ENCODE measurements around the gene KLHL6.
"Not testable (repeated sequence)": the region's sequence is repeated elsewhere in the genome, so short reads cannot be mapped to it uniquely, and the experiment has no call there.

KLHL6 gene

GRCh38 chr3:183579967-183580900 is 24.7 kb upstream of the KLHL6 start:
- TF ChIP-seq CTCF (IDR thresholded peaks at IDR 0.05; ENCODE audit: low read depth, low read length), result no peak

GRCh38 chr3:183578179-183578578 is 22.7 kb upstream of the KLHL6 start:
- TF ChIP-seq CTCF (IDR thresholded peaks at IDR 0.05; ENCODE audit: low read depth, low read length), result no peak
- no peak overlapping the region for H3K4me3 ChIP-seq (ENCODE audit: low read depth, low read length)

More at GRCh38 chr3:183579967-183580900, 24.7 kb upstream of the KLHL6 start:
- H3K4me3 ChIP-seq (ENCODE audit: low read depth, low read length), result no peak overlapping the region

GRCh38 chr3:183577346-183577745 is 21.8 kb upstream of the KLHL6 start:
- no peak overlapping the region for H3K4me3 ChIP-seq (ENCODE audit: low read depth, low read length)
- no peak for TF ChIP-seq CTCF (IDR thresholded peaks at IDR 0.05; ENCODE audit: low read depth, low read length)

GRCh38 chr3:183576487-183577107 is 21.1 kb upstream of the KLHL6 start:
- no peak overlapping the region for H3K4me3 ChIP-seq (ENCODE audit: low read depth, low read length)
- TF ChIP-seq CTCF (IDR thresholded peaks at IDR 0.05; ENCODE audit: low read depth, low read length), result no peak

GRCh38 chr3:183572935-183573334 is 17.4 kb upstream of the KLHL6 start:
- no peak overlapping the region for H3K4me3 ChIP-seq (ENCODE audit: low read depth, low read length)
- TF ChIP-seq CTCF (IDR thresholded peaks at IDR 0.05; ENCODE audit: low read depth, low read length), result no peak

GRCh38 chr3:183570191-183570590 is 14.7 kb upstream of the KLHL6 start:
- H3K4me3 ChIP-seq (ENCODE audit: low read depth, low read length), result not testable (repeated sequence)

- no peak overlapping the region for H3K4me3 ChIP-seq (ENCODE audit: low read depth, low read length)
- TF ChIP-seq CTCF (IDR thresholded peaks at IDR 0.05; ENCODE audit: low read depth, low read length), result no peak
Observed at GRCh38 chr3:183566880-183567279, 11.4 kb upstream of the KLHL6 start.

All from WI38 (cell line).